Smooth muscle cell (in vitro differentiated cells): ENCODE data around the gene TMEM270. TPM values are rescaled to one million over a fixed set of nuclear protein-coding genes. Genes with fewer than 3 reads are reported as not detected.

ENCODE experiments used
- DNase-seq: peaks from one replicate; lab custom pipeline; 2025; ENCODE audit not compliant: unreplicated experiment; lab: John Stamatoyannopoulos, UW
- H2AFZ ChIP-seq: fragments of 200-600 bp; sonication (generic); 2 replicates; pipeline ENCODE4 v1.6.0; 2016; ENCODE audit warnings: antibody characterized with exemption, low read depth, mild to moderate bottlenecking
- H3F3A ChIP-seq: fragments of 200-600 bp; sonication (generic); 2 replicates; pipeline ENCODE4 v1.6.0; 2017; ENCODE audit warnings: antibody characterized with exemption, low read depth
- H3K27ac ChIP-seq: fragments of 200-600 bp; sonication (generic); 2 replicates; pipeline ENCODE4 v1.5.1; 2016; ENCODE audit warnings: low read depth, mild to moderate bottlenecking
- H3K27me3 ChIP-seq: fragments of 200-600 bp; sonication (generic); 2 replicates; pipeline ENCODE4 v1.6.1; 2016; ENCODE audit warnings: low read depth, mild to moderate bottlenecking
- H3K36me3 ChIP-seq: fragments of 200-600 bp; sonication (generic); 2 replicates; pipeline ENCODE4 v1.5.1; 2016; ENCODE audit warnings: low read depth
- H3K4me1 ChIP-seq: fragments of 200-600 bp; sonication (generic); 2 replicates; pipeline ENCODE4 v1.5.1; 2016; ENCODE audit warnings: low read depth
- H3K4me2 ChIP-seq: fragments of 200-600 bp; sonication (generic); 2 replicates; pipeline ENCODE4 v1.6.0; 2016; ENCODE audit warnings: mild to moderate bottlenecking
- H3K4me3 ChIP-seq: fragments of 200-600 bp; sonication (generic); 2 replicates; pipeline ENCODE4 v1.5.1; 2016; ENCODE audit warnings: mild to moderate bottlenecking
- H3K79me2 ChIP-seq: fragments of 200-600 bp; sonication (generic); 2 replicates; pipeline ENCODE4 v1.6.0; 2016; ENCODE audit warnings: low read depth, mild to moderate bottlenecking
- H3K9ac ChIP-seq: fragments of 200-600 bp; sonication (generic); 2 replicates; pipeline ENCODE4 v1.6.0; 2016; ENCODE audit warnings: low read depth
- H3K9me3 ChIP-seq: fragments of 200-600 bp; sonication (generic); replicated peaks from 2 replicates; pipeline ENCODE4 v1.5.1; 2016; ENCODE audit warnings: low read depth
- H4K20me1 ChIP-seq: fragments of 200-600 bp; sonication (generic); 2 replicates; pipeline ENCODE4 v1.6.0; 2016; ENCODE audit warnings: low read depth
- WGBS: methylation state at CpG from one replicate; pipeline ENCODE4 v1.1.7; 2016; ENCODE audit warnings: low lambda C conversion rate; 5-methylcytosine and 5-hydroxymethylcytosine counted together
- polyA plus RNA-seq: library from polyadenylated mRNA; unstranded; fragments of >200 nt; fragmentation: Nextera tagmentation; extraction: Ambion mirVana; gene quantifications from 2 replicates; pipeline ENCODE4 v1.2.1, GENCODE V29; 2016
- total RNA-seq: library from RNA; depleted of rRNA; stranded (reverse); fragments of >200 nt; gene quantifications from 2 replicates; pipeline ENCODE4 v1.2.3, GENCODE V29; 2014
- TF ChIP-seq, protein P1 (sequence below): fragments of 200-600 bp; sonication (generic); IDR thresholded peaks from 2 replicates; pipeline ENCODE4 v1.5.1; 2017; ENCODE audit warnings: borderline replicate concordance, mild to moderate bottlenecking, antibody characterized with exemption; ENCODE audit not compliant: insufficient read depth, poor library complexity, severe bottlenecking

TMEM270 gene
- total and polyA plus RNA-seq, 2 experiments from 2014 or later = not detected

DNA sequence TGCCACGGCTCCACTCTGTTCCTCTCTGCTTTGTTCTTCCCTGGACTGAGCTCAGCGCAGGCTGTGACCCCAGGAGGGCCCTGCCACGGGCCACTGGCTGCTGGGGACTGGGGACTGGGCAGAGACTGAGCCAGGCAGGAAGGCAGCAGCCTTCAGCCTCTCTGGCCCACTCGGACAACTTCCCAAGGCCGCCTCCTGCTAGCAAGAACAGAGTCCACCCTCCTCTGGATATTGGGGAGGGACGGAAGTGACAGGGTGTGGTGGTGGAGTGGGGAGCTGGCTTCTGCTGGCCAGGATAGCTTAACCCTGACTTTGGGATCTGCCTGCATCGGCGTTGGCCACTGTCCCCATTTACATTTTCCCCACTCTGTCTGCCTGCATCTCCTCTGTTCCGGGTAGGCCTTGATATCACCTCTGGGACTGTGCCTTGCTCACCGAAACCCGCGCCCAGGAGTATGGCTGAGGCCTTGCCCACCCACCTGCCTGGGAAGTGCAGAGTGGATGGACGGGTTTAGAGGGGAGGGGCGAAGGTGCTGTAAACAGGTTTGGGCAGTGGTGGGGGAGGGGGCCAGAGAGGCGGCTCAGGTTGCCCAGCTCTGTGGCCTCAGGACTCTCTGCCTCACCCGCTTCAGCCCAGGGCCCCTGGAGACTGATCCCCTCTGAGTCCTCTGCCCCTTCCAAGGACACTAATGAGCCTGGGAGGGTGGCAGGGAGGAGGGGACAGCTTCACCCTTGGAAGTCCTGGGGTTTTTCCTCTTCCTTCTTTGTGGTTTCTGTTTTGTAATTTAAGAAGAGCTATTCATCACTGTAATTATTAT lies 28.9 kb upstream of the TMEM270 start:
- no peaks in the 10 kb centered on the region for H3K79me2 ChIP-seq
- peak overlapping the region; percentile 97 for H3K27ac ChIP-seq
- H3K4me3 ChIP-seq = peak overlapping the region; percentile 60
- TF ChIP-seq, protein P1, sequence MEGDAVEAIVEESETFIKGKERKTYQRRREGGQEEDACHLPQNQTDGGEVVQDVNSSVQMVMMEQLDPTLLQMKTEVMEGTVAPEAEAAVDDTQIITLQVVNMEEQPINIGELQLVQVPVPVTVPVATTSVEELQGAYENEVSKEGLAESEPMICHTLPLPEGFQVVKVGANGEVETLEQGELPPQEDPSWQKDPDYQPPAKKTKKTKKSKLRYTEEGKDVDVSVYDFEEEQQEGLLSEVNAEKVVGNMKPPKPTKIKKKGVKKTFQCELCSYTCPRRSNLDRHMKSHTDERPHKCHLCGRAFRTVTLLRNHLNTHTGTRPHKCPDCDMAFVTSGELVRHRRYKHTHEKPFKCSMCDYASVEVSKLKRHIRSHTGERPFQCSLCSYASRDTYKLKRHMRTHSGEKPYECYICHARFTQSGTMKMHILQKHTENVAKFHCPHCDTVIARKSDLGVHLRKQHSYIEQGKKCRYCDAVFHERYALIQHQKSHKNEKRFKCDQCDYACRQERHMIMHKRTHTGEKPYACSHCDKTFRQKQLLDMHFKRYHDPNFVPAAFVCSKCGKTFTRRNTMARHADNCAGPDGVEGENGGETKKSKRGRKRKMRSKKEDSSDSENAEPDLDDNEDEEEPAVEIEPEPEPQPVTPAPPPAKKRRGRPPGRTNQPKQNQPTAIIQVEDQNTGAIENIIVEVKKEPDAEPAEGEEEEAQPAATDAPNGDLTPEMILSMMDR = no peak
- no peaks in the 10 kb centered on the region for H3K36me3 ChIP-seq
- H4K20me1 ChIP-seq = peaks cover 4% of the 10 kb centered on the region
- WGBS = 36% methylated on average over 13 of the region's 16 CpGs
- H3K4me2 ChIP-seq = peak overlapping the region; percentile 75
- H3K27me3 ChIP-seq = no peaks in the 10 kb centered on the region
- DNase-seq = no peak
- no peaks in the 10 kb centered on the region for H3K9me3 ChIP-seq
- H2AFZ ChIP-seq = no peak overlapping the region
- peaks cover 7% of the 10 kb centered on the region for H3K4me1 ChIP-seq
- H3K9ac ChIP-seq = peak overlapping the region; percentile 92
- H3F3A ChIP-seq = no peaks in the 10 kb centered on the region

GRCh38 chr7:73832806-73833205 lies 28.2 kb upstream of the TMEM270 start:
- Histone ChIP-seq H4K20me1 (peaks cover 4% of the 10 kb centered on the region), H3K79me2 (no peaks in the 10 kb centered on the region), H3K4me1 (peaks cover 7% of the 10 kb centered on the region), H3K4me3 (peak overlapping the region; percentile 60), H3K27me3 (no peaks in the 10 kb centered on the region), H3K9ac (no peak overlapping the region), H3K27ac (peak overlapping the region; percentile 38), H2AFZ (no peak overlapping the region), H3K4me2 (peak overlapping the region; percentile 75), H3K9me3 (no peaks in the 10 kb centered on the region), H3F3A (no peaks in the 10 kb centered on the region), H3K36me3 (no peaks in the 10 kb centered on the region)
- TF ChIP-seq, protein P1 = no peak
- WGBS = 65% methylated on average over 13 of the region's 13 CpGs
- DNase-seq = no peak

DNA sequence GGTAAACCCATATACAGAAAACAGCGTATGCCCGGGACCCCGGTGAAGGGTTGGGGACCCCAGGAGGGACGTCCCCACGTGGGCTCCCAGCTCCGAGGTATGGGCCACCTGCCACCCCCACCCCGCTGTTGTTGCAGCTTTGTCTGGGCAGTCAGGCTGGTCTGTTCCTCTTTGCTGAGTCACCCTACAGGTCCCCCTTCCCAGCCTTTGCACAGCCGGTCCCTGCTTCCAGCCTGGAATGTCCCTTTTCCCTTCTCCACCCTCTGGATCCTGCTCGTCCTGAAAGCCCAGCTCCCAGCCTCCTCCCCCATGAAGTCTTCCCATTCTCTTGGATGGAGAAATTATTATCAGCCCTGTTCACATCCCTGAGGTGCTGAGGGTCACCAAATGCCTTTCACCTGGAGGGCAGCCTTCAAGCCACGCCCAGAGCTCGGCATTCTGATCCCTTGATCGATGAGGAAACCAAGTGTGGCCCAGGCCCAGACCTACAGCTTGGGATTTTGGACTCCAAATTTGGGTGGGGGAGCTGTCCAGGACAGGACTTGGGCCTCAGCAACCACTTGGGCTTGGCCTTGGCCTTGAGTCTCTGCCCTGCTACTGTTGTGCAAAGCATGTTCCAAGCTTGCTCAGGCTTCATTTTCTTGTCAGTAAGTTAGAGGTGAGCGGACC lies 27.6 kb upstream of the TMEM270 start:
- Histone ChIP-seq H3K27me3 (no peaks in the 10 kb centered on the region), H3K27ac (peak overlapping the region; percentile 38), H3K4me3 (peak overlapping the region; percentile 60), H3K36me3 (no peaks in the 10 kb centered on the region), H2AFZ (no peak overlapping the region), H3K4me2 (no peak overlapping the region), H3K4me1 (peaks cover 7% of the 10 kb centered on the region), H3K9me3 (no peaks in the 10 kb centered on the region), H4K20me1 (peaks cover 4% of the 10 kb centered on the region), H3K9ac (no peak overlapping the region), H3K79me2 (no peaks in the 10 kb centered on the region), H3F3A (no peaks in the 10 kb centered on the region)
- TF ChIP-seq, protein P1 = no peak
- no peak for DNase-seq
- WGBS = 52% methylated on average over 11 of the region's 13 CpGs
